Measurements from ENCODE around the gene SCN2A.

Gene SCN2A

DNA sequence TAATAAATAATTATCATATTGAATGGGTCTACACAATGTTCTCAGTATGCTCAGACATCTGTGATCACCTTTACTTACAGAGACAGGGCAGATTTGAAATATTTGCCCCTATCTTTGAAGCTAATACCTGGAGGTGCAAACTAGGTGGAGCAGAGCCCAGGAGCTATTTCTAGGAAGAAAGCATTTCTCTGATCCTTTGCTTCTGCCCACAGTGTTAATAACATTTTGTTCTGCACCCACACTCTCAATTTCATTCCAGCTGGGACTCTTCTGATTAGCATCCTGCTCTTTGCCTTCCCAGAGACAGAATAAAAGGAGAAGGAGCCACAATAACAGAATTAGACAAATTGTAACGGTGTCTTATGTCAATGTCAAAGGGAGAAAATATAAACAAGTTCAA, 11.6 kb upstream of the SCN2A start:
- TF ChIP-seq, protein P1, sequence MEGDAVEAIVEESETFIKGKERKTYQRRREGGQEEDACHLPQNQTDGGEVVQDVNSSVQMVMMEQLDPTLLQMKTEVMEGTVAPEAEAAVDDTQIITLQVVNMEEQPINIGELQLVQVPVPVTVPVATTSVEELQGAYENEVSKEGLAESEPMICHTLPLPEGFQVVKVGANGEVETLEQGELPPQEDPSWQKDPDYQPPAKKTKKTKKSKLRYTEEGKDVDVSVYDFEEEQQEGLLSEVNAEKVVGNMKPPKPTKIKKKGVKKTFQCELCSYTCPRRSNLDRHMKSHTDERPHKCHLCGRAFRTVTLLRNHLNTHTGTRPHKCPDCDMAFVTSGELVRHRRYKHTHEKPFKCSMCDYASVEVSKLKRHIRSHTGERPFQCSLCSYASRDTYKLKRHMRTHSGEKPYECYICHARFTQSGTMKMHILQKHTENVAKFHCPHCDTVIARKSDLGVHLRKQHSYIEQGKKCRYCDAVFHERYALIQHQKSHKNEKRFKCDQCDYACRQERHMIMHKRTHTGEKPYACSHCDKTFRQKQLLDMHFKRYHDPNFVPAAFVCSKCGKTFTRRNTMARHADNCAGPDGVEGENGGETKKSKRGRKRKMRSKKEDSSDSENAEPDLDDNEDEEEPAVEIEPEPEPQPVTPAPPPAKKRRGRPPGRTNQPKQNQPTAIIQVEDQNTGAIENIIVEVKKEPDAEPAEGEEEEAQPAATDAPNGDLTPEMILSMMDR (IDR thresholded peaks at IDR 0.05; ENCODE audit: low read depth, low read length), result no peak
- H3K4me3 ChIP-seq (ENCODE audit: low read depth, low read length), result no peak overlapping the region

GRCh38 chr2:165237056-165237455, 2.2 kb upstream of the SCN2A start:
- no peak overlapping the region for H3K4me3 ChIP-seq (ENCODE audit: low read depth, low read length)
- TF ChIP-seq, protein P1 (IDR thresholded peaks at IDR 0.05; ENCODE audit: low read depth, low read length), result no peak

DNA sequence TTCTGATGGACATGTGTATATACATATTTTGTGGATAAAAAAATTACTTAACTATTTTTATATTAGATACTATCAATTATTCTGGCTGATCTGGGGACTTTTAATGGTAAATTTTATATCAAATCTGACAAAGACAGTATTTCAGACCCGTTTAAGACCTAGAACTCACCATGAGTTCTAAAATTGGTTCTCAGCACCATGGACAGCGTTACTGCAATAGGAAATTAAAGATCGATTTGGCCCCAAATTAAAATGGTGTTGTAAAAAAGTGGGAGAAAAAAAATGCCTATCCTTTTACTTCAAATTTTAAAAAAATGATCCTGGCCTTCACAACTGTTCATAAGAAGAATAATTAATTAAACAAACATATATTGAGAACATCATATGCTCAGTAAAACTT, 919 bp upstream of the SCN2A start:
- TF ChIP-seq, protein P1 (IDR thresholded peaks at IDR 0.05; ENCODE audit: low read depth, low read length), result no peak

GRCh38 chr2:165239856-165240515, 772 bp downstream of the SCN2A start:
- H3K4me3 ChIP-seq (ENCODE audit: low read depth, low read length), result no peak overlapping the region
- TF ChIP-seq, protein P1 (IDR thresholded peaks at IDR 0.05; ENCODE audit: low read depth, low read length), result no peak

More for the DNA sequence above, 919 bp upstream of the SCN2A start:
- no peak overlapping the region for H3K4me3 ChIP-seq (ENCODE audit: low read depth, low read length)

GRCh38 chr2:165240916-165241315, 1.7 kb downstream of the SCN2A start:
- no peak overlapping the region for H3K4me3 ChIP-seq (ENCODE audit: low read depth, low read length)
- TF ChIP-seq, protein P1 (IDR thresholded peaks at IDR 0.05; ENCODE audit: low read depth, low read length), result no peak

GRCh38 chr2:165245081-165245793, 6.0 kb downstream of the SCN2A start:
- no peak overlapping the region for H3K4me3 ChIP-seq (ENCODE audit: low read depth, low read length)
- TF ChIP-seq, protein P1 (IDR thresholded peaks at IDR 0.05; ENCODE audit: low read depth, low read length), result no peak

- TF ChIP-seq, protein P1 (IDR thresholded peaks at IDR 0.05; ENCODE audit: low read depth, low read length), result no peak
- no peak overlapping the region for H3K4me3 ChIP-seq (ENCODE audit: low read depth, low read length)
Measured at GRCh38 chr2:165248238-165248637, 9.0 kb downstream of the SCN2A start.

Data from WI38 (cell line).